Measurements from ENCODE around the gene ATG101. TPM values are rescaled to one million over a fixed set of nuclear protein-coding genes. Genes with fewer than 3 reads are reported as not detected.

The ATG101 gene
- total and polyA plus RNA-seq, 4 donors = 22.1 to 64.3 (median 36.7) TPM

- peak overlapping the region in 1 of 2 donors; percentile 48 for H3K27ac ChIP-seq (ENCODE audit: low read depth in 1 of 2, low read length in 1 of 2)
- peak; percentile 86 to 87 (median 86) for DNase-seq
- no peak overlapping the region for H3K4me3 ChIP-seq
- no peak overlapping the region for H3K9ac ChIP-seq (ENCODE audit: insufficient read depth in 1 of 2, low read length in 2 of 2)
- H3K9me3 ChIP-seq (ENCODE audit: control insufficient read depth in 4 of 4, insufficient read depth in 3 of 4, low read length in 3 of 4) = no peaks in the 10 kb centered on the region
- WGBS, 2 donors = 37 to 56% methylated on average over 6 of the region's 6 CpGs
- peaks cover 0 to 33% (median 14%) of the 10 kb centered on the region in 5 donors for H3K4me1 ChIP-seq (ENCODE audit: control insufficient read depth in 5 of 5, insufficient read depth in 5 of 5, low read length in 5 of 5)
- no peaks in the 10 kb centered on the region for H3K27me3 ChIP-seq (ENCODE audit: control insufficient read depth in 3 of 3, insufficient read depth in 3 of 3, low read length in 2 of 3)
- TF ChIP-seq CTCF (IDR thresholded peaks at IDR 0.05; ENCODE audit: control extremely low read depth, extremely low read depth) = no peak
- no peak for ATAC-seq (ENCODE audit: insufficient read depth, low FRiP score)
- H3K36me3 ChIP-seq (ENCODE audit: control insufficient read depth in 4 of 4, insufficient read depth in 4 of 4, low read length in 4 of 4) = no peaks in the 10 kb centered on the region
Measured at GRCh38 chr12:52041695-52042123, 28.1 kb upstream of the ATG101 start.

GRCh38 chr12:52042706-52043385 is 26.9 kb upstream of the ATG101 start:
- no peak for DNase-seq
- WGBS, 2 donors = 87 to 91% methylated on average over 8 of the region's 8 CpGs
- Histone ChIP-seq H3K4me1 (ENCODE audit: control insufficient read depth in 5 of 5, insufficient read depth in 5 of 5, low read length in 5 of 5) (peaks cover 0 to 41% (median 9%) of the 10 kb centered on the region in 5 donors), H3K9ac (ENCODE audit: insufficient read depth in 1 of 2, low read length in 2 of 2) (no peak overlapping the region), H3K36me3 (ENCODE audit: control insufficient read depth in 4 of 4, insufficient read depth in 4 of 4, low read length in 4 of 4) (no peaks in the 10 kb centered on the region), H3K27ac (ENCODE audit: low read depth in 1 of 2, low read length in 1 of 2) (peak overlapping the region; percentile 73 to 91), H3K27me3 (ENCODE audit: control insufficient read depth in 3 of 3, insufficient read depth in 3 of 3, low read length in 2 of 3) (no peaks in the 10 kb centered on the region), H3K9me3 (ENCODE audit: control insufficient read depth in 4 of 4, insufficient read depth in 3 of 4, low read length in 3 of 4) (no peaks in the 10 kb centered on the region), H3K4me3 (no peak overlapping the region)
- TF ChIP-seq CTCF (IDR thresholded peaks at IDR 0.05; ENCODE audit: control extremely low read depth, extremely low read depth) = no peak
- ATAC-seq (ENCODE audit: insufficient read depth, low FRiP score) = no peak

GRCh38 chr12:52043386-52044212 is 26.2 kb upstream of the ATG101 start:
- Histone ChIP-seq H3K36me3 (ENCODE audit: control insufficient read depth in 4 of 4, insufficient read depth in 4 of 4, low read length in 4 of 4) (no peaks in the 10 kb centered on the region), H3K4me3 (no peak overlapping the region), H3K9me3 (ENCODE audit: control insufficient read depth in 4 of 4, insufficient read depth in 3 of 4, low read length in 3 of 4) (no peaks in the 10 kb centered on the region), H3K4me1 (ENCODE audit: control insufficient read depth in 5 of 5, insufficient read depth in 5 of 5, low read length in 5 of 5) (peaks cover 0 to 41% (median 6%) of the 10 kb centered on the region in 5 donors), H3K9ac (ENCODE audit: insufficient read depth in 1 of 2, low read length in 2 of 2) (no peak overlapping the region), H3K27me3 (ENCODE audit: control insufficient read depth in 3 of 3, insufficient read depth in 3 of 3, low read length in 2 of 3) (no peaks in the 10 kb centered on the region), H3K27ac (ENCODE audit: low read depth in 1 of 2, low read length in 1 of 2) (peak overlapping the region; percentile 91 to 92)
- TF ChIP-seq CTCF (IDR thresholded peaks at IDR 0.05; ENCODE audit: control extremely low read depth, extremely low read depth) = no peak
- DNase-seq (peak in 1 of 3 donors; percentile 18), ATAC-seq (ENCODE audit: insufficient read depth, low FRiP score) (no peak)
- WGBS, 2 donors = 65 to 83% methylated on average over 21 of the region's 21 CpGs
